A673 (cell line): ENCODE results near the gene KBTBD2.

ENCODE experiments used
- CTCF ChIP-seq: fragments of 300-800, 200-600 bp; sonication (generic); conservative IDR thresholded peaks from 2 replicates; pipeline ENCODE4 v1.5.1; 2017; ENCODE audit warnings: low read depth, mild to moderate bottlenecking, antibody characterized with exemption, low read length, moderate library complexity, mixed read lengths
- EZH2 ChIP-seq: fragments of 200-600 bp; sonication (generic); IDR thresholded peaks from 2 replicates; pipeline ENCODE4 v1.6.1; 2017; ENCODE audit warnings: borderline replicate concordance, low read depth, mild to moderate bottlenecking, mixed read lengths, antibody characterized with exemption, low read length; ENCODE audit not compliant: poor library complexity, severe bottlenecking

DNA sequence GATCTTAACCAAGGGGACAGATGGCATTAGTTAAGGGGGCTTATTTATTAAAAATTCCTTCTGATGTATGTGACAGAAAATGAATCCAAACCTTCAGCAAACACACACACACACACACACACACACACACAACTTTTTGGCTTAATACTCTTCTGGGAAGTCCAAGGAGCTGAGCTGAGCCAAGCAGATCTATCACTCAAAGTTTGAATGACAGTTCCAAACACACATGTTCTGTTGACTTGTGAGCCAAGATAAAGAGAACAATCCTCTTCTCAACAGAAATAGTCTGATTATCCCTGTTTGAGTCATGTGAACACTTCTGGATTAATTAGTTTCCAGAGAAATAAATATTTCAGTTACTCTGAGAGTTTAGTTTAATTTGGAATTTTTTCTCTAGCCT lies 31.5 kb downstream of the KBTBD2 start:
- TF ChIP-seq CTCF (no peak), EZH2 (no peak)
